MM.1S (cell line): Measurements from ENCODE around the gene ANO2.

Source experiments
- DNase-seq: peaks from one replicate; pipeline ENCODE4 v3.0.0-alpha.2; 2015
- H2AFZ ChIP-seq: fragments of 300-600 bp; sonication (generic); 2 replicates; pipeline ENCODE4 v1.6.0; 2016; ENCODE audit warnings: antibody characterized with exemption, low read length
- H3F3A ChIP-seq: fragments of 300-600 bp; sonication (generic); 2 replicates; pipeline ENCODE4 v1.6.1; 2016; ENCODE audit warnings: mild to moderate bottlenecking, antibody characterized with exemption, low read length, moderate library complexity, mixed read lengths; ENCODE audit not compliant: insufficient read depth
- H3K27ac ChIP-seq: fragments of 300-600 bp; sonication (generic); 2 replicates; pipeline ENCODE4 v1.5.1; 2016; ENCODE audit warnings: mild to moderate bottlenecking, low read length
- H3K27me3 ChIP-seq: fragments of 300-600 bp; sonication (generic); replicated peaks from 2 replicates; pipeline ENCODE4 v1.6.0; 2016; ENCODE audit warnings: low read length; ENCODE audit not compliant: insufficient read depth
- H3K36me3 ChIP-seq: fragments of 300-600 bp; sonication (generic); replicated peaks from 2 replicates; pipeline ENCODE4 v1.6.1; 2016; ENCODE audit warnings: mild to moderate bottlenecking, low read length, mixed read lengths; ENCODE audit not compliant: insufficient read depth
- H3K4me1 ChIP-seq: fragments of 300-600 bp; sonication (generic); 2 replicates; pipeline ENCODE4 v1.6.1; 2016; ENCODE audit warnings: low read length, mixed read lengths
- H3K4me2 ChIP-seq: fragments of 300-600 bp; sonication (generic); 2 replicates; pipeline ENCODE4 v1.6.0; 2016; ENCODE audit warnings: low read depth, low read length
- H3K4me3 ChIP-seq: fragments of 300-600 bp; sonication (generic); 2 replicates; pipeline ENCODE4 v1.5.1; 2016; ENCODE audit warnings: low read length, mixed read lengths
- H3K79me2 ChIP-seq: fragments of 300-600 bp; sonication (generic); 2 replicates; pipeline ENCODE4 v1.6.1; 2016; ENCODE audit warnings: mixed run types, low read length, mixed read lengths
- H3K9ac ChIP-seq: fragments of 300-600 bp; sonication (generic); 2 replicates; pipeline ENCODE4 v1.6.1; 2016; ENCODE audit warnings: low read length, mixed read lengths
- H3K9me2 ChIP-seq: fragments of 300-600 bp; sonication (generic); replicated peaks from 2 replicates; pipeline ENCODE4 v1.6.1; 2016; ENCODE audit warnings: mild to moderate bottlenecking, low read length, mixed read lengths; ENCODE audit not compliant: insufficient read depth
- H3K9me3 ChIP-seq: fragments of 300-600 bp; sonication (generic); replicated peaks from 2 replicates; pipeline ENCODE4 v1.6.1; 2016; ENCODE audit warnings: mild to moderate bottlenecking, low read length, mixed read lengths; ENCODE audit not compliant: insufficient read depth
- H4K20me1 ChIP-seq: fragments of 300-600 bp; sonication (generic); 2 replicates; pipeline ENCODE4 v1.6.1; 2016; ENCODE audit warnings: mild to moderate bottlenecking, low read length, moderate library complexity, mixed read lengths; ENCODE audit not compliant: insufficient read depth
- CTCF ChIP-seq: fragments of 300-600 bp; sonication (generic); IDR thresholded peaks from 2 replicates; pipeline ENCODE4 v1.5.1; 2016; ENCODE audit warnings: antibody characterized with exemption, low read length, mixed read lengths
- EZH2 ChIP-seq: fragments of 300-600 bp; sonication (generic); optimal IDR thresholded peaks from 2 replicates; pipeline ENCODE3; 2017; ENCODE audit warnings: low read depth, mild to moderate bottlenecking, antibody characterized with exemption, low read length, mixed read lengths
- EZH2phosphoT487 ChIP-seq: fragments of 300-600 bp; sonication (generic); IDR thresholded peaks from 2 replicates; pipeline ENCODE4 v1.6.1; 2018; ENCODE audit warnings: antibody characterized with exemption, low read length

The ANO2 gene

GRCh38 chr12:5593998-5594397 lies 351.1 kb downstream of the ANO2 start:
- Histone ChIP-seq H3K79me2 (no peaks in the 10 kb centered on the region), H3K27me3 (no peaks in the 10 kb centered on the region), H2AFZ (no peak overlapping the region), H3K9ac (no peak overlapping the region), H3K27ac (no peak overlapping the region), H3F3A (no peaks in the 10 kb centered on the region), H3K4me2 (no peak overlapping the region), H3K4me3 (no peak overlapping the region), H3K9me3 (no peaks in the 10 kb centered on the region), H3K4me1 (no peaks in the 10 kb centered on the region), H3K36me3 (no peaks in the 10 kb centered on the region), H4K20me1 (no peaks in the 10 kb centered on the region), H3K9me2 (no peaks in the 10 kb centered on the region)
- TF ChIP-seq CTCF = no peak
- no peak for TF ChIP-seq EZH2
- no peak for TF ChIP-seq EZH2phosphoT487
- no peak for DNase-seq

GRCh38 chr12:5593086-5593485 lies 352.0 kb downstream of the ANO2 start:
- Histone ChIP-seq H4K20me1 (no peaks in the 10 kb centered on the region), H3K4me1 (no peaks in the 10 kb centered on the region), H3K27ac (no peak overlapping the region), H3K79me2 (no peaks in the 10 kb centered on the region), H2AFZ (no peak overlapping the region), H3K9me3 (no peaks in the 10 kb centered on the region), H3F3A (no peaks in the 10 kb centered on the region), H3K36me3 (no peaks in the 10 kb centered on the region), H3K9me2 (no peaks in the 10 kb centered on the region), H3K4me2 (no peak overlapping the region), H3K4me3 (no peak overlapping the region), H3K9ac (no peak overlapping the region), H3K27me3 (no peaks in the 10 kb centered on the region)
- no peak for DNase-seq
- TF ChIP-seq CTCF (no peak), EZH2 (no peak), EZH2phosphoT487 (no peak)

DNA sequence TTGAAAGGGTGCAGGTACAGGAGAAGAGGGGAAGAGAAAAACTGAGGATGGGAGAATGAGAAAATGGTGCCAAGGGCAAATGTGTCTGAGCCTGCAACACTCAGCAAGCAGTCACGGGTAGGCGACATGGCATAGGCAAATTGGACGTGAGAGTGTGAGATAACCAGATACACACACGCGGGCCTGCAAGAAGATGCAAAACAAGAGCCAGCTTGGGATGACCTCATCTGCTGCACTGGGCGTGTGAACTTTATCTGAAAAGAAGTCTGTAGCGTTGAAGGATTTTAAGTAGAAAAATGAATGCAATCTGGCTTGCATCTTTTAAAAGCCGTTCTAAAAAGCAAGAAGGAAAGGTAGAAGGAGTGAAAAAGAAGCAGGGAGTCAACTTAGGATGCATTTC lies 352.7 kb downstream of the ANO2 start:
- Histone ChIP-seq H3K79me2 (no peaks in the 10 kb centered on the region), H3K4me2 (no peak overlapping the region), H3K27me3 (no peaks in the 10 kb centered on the region), H4K20me1 (no peaks in the 10 kb centered on the region), H3K9ac (no peak overlapping the region), H3K9me3 (no peaks in the 10 kb centered on the region), H3K4me3 (no peak overlapping the region), H3K9me2 (no peaks in the 10 kb centered on the region), H3K4me1 (no peaks in the 10 kb centered on the region), H2AFZ (no peak overlapping the region), H3K36me3 (no peaks in the 10 kb centered on the region), H3F3A (no peaks in the 10 kb centered on the region), H3K27ac (no peak overlapping the region)
- DNase-seq = no peak
- TF ChIP-seq CTCF (no peak), EZH2 (no peak), EZH2phosphoT487 (no peak)

DNA sequence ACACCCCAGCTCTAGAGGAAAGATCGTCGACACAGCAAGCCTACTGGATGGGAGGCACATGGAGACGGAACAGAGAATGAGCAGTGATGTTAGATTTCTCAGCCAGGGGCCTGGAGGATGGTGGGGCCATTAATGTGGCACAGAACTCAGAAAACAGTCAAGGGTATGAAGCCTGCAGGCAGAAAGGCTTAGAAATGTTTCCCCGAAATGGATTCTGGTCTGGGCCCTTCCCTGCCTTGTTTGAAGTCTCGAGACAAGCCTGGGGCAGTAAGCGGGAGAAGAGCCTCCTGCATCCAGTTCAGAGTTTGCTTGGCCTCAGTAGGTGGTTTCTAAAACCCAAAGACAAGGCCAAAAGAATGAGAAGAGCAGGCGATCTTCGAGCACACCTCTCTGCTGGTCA lies 354.7 kb downstream of the ANO2 start:
- H3F3A ChIP-seq = no peaks in the 10 kb centered on the region
- no peak overlapping the region for H3K27ac ChIP-seq
- H3K9me2 ChIP-seq = no peaks in the 10 kb centered on the region
- H4K20me1 ChIP-seq = no peaks in the 10 kb centered on the region
- H3K36me3 ChIP-seq = no peaks in the 10 kb centered on the region
- no peak overlapping the region for H2AFZ ChIP-seq
- no peaks in the 10 kb centered on the region for H3K27me3 ChIP-seq
- H3K9ac ChIP-seq = no peak overlapping the region
- no peaks in the 10 kb centered on the region for H3K9me3 ChIP-seq
- no peak for TF ChIP-seq CTCF
- no peak for TF ChIP-seq EZH2
- no peak for TF ChIP-seq EZH2phosphoT487
- DNase-seq = no peak
- no peak overlapping the region for H3K4me2 ChIP-seq
- no peaks in the 10 kb centered on the region for H3K79me2 ChIP-seq
- no peaks in the 10 kb centered on the region for H3K4me1 ChIP-seq
- no peak overlapping the region for H3K4me3 ChIP-seq
